CD4-positive, alpha-beta T cell treated with Interleukin-12 subunit alpha and Interleukin-12 subunit beta, for 1 hour (primary cell): ENCODE measurements around the gene NEIL3.
A peak's percentile ranks its signal among the peaks of the same experiment; 100 is the strongest.

Source experiments
- DNase-seq: peaks from one replicate; pipeline ENCODE4 v3.0.0-alpha.2; 2020

NEIL3 gene, protein sequence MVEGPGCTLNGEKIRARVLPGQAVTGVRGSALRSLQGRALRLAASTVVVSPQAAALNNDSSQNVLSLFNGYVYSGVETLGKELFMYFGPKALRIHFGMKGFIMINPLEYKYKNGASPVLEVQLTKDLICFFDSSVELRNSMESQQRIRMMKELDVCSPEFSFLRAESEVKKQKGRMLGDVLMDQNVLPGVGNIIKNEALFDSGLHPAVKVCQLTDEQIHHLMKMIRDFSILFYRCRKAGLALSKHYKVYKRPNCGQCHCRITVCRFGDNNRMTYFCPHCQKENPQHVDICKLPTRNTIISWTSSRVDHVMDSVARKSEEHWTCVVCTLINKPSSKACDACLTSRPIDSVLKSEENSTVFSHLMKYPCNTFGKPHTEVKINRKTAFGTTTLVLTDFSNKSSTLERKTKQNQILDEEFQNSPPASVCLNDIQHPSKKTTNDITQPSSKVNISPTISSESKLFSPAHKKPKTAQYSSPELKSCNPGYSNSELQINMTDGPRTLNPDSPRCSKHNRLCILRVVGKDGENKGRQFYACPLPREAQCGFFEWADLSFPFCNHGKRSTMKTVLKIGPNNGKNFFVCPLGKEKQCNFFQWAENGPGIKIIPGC

DNA sequence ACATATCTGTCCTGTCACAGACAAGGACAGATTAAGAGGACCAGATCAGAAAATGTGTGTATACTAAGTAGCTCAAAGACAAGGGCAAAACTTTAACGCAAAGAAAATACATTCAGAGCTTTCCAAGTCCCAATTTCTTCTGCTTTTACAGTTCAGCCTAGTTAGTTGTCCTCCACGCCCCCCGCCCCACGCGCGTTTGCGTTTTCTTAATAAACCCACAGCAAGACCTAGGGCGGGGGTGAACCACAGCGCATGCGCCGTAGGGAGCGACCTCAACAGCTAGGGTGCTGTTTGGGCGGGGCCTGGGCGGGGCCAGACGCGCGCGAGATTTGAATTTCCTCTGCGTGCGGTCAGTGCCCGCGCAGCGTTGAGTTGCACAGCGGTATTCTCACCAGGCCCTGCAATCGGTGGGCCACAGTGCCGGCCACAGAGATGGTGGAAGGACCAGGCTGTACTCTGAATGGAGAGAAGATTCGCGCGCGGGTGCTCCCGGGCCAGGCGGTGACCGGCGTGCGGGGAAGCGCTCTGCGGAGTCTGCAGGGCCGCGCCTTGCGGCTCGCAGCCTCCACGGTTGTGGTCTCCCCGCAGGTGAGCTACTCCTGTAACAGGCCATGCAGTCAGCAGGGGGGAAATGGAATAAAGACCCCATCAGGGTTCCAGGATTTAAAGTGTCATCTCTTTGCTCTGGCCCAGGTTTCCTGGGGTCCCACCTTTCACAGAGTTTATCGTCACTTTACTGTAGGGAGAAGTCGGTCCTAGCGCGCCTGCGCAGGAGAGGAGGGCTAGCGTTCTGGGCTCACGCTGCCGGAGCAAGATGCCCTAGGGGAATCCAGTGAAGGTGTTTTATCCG is at the start of gene NEIL3:
Gene NEIL3 (plus strand): TSS at position 353 of the 850 bp plus-strand sequence. CDS start 80 bp downstream, at position 433.
- peak; percentile 95 for DNase-seq

DNA sequence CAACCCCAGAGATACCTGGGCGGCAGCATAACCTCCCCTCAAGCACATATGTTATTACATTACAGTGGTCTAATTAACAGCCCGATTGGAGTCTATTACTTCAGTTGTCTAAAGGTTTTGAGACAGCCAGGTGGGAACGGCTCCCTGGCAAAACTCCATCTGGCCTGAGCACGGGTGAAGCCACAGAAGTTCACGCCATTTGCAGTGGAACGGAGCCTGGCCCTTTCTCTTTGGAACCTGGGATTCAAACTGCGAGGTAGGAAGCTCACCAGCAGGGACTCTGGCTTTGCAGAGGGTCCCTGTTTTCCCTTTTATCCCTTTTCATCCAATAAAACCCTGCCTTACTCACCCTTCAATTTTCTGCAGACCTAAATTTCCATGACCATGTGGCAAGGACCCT is 45.9 kb upstream of the NEIL3 start:
- DNase-seq = no peak

DNA sequence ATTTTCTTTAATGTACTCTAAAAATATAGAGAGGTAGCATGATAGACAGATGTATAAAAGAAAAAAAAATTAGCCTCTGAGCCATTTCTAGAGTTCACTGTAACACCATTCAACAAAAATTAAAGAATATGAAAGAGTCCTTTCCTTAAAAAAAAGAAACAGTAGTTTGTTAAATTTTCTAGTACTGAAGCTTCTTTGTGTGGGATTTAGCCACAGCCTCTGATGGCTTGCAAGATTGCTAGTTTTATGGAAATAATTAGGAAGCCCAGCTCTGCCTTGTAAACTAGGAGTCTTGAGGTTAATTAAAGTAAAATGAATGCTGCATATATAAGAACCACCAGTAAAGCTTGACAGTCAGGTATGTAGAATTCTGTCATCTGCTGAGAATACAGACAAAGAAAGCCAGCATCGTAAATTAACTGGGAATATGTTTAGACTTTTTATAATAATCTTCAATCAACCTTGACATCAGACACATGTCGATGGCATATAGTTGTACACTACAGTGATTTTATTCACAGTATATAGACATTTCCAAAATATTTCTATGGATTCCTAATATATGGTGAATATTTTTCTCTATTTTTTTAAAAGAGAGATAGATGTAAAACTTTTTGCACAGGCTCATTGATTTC is 44.8 kb upstream of the NEIL3 start:
- no peak for DNase-seq

DNA sequence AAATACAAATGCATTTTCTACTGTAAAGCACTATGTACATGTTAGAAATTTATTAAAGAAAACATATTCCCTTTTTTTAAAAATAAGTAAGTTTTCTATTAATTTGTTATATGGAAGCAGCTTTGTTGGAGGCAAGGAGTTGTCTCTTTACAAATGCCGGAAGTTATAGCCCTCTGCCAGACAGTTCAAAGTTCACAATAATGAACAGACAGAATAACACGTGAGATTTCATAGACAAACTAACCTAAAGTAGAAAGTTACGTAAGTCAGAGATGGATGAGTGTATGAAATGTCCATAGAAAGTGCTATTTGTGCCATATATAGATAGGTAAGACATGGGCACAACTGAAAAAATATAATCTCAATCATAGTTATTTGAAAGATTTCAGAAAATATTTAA is 43.9 kb upstream of the NEIL3 start:
- no peak for DNase-seq

DNA sequence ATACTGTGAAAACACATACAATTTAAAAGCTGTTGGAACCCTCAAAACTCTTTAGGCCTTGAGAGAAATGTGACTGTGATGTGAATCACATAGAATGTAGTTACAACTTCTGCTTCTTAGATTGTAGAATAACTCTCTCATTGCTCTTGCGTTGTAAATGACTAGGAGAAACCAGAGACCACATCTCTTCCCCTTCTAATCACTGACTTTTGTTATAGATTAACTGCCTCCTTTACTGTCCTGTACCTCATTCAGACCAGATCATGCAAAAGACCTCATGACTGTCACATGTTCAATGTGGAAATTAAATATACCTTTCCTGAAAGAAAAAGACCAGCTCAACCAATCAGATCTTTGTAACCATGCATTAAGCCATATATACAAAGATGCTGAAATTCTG is 43.2 kb upstream of the NEIL3 start:
- no peak for DNase-seq

DNA sequence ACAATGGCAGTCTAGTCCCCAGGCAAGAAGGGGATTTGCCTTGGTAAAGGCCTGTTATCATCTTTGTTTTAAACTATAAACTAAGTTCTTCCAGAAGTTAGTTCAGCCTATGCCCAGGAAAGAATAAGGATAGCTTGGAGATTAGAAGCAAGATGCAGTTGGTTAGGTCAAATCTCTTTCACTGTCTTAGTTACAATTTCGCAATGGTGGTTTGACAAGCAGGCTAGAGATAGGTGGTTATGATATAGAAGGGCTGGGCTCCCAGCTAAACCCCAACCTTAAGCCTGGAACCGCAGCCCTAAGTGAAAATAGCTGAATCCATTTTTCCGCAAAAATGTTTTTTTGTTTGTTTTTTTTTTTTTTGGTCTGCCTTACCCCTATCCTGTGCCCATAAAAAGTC is 41.8 kb upstream of the NEIL3 start:
- no peak for DNase-seq

DNA sequence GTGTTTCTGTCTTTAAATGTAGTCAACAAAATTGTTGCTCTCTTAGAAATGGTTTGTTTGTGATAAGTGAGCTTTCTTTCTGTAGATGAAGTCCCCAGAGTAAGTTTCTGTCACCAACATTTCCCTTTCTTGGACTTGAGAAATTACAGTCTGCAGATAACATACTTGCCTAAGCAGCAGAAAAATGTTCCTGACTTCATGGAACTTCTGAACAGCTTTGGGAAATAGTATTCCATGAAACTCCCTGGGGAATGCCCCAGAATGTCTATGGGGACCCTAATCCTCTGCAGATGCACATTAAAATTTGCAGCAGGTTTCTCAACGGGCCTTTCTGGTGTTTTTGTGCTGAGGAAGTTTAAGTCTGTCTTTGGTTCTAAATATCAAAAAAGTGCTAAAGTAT is 38.6 kb upstream of the NEIL3 start:
- no peak for DNase-seq

DNA sequence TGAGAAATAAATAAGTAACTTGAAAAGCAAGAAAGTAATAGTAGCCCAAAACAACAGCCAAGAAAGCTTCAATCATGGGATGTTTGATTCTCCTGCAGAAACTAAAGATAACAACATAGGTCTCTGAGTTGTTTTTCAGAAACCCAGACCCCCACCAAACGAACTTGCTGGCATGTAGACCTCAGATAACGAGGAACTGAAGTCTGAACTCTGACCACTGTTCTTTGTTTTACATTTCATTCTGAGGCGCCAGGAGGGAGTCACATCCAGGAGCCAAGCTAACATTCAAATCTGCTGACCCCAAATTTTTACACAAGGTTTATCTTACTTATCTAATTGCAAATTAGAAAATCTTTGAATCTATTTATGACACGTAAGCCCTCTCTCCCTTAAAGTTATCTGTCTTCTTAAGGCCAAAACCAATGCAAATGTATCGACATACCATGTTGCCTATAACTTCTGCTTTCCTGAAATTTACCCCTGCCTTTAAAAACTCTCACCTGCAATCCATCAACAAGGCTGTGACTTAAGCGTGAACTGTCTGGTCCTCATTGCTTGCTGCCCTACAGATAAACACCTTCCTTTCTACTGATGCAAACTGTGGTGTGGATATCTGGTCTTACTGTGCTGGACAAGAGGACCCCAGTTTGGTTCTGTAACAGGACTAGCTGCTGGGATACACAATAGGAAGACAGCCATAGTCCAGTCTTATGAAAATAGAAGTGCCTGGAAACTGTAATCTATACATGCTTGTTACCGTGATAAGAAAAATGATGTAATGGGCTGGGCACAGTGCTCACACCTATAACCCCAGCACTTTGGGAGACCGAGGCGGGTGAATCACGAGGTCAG is 37.5 kb upstream of the NEIL3 start:
- no peak for DNase-seq

DNA sequence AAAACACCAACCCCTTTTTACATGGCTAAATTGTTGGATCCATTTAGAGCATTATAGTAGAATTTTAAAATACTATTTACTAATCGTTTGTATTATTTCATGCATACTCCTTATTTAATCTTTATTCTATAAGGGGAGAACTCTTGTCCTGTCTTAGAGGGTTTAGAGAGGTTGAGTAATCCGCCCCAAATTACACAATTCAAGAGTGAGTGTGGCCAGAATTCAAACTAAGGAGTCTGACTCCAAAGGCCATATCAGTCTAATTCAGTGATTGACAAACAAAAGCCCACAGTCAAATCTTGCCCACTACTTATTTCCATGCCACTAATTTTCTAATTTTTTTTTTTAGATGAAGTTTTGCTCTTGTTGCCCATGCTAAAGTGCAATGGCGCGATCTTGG is 33.7 kb upstream of the NEIL3 start:
- no peak for DNase-seq

DNA sequence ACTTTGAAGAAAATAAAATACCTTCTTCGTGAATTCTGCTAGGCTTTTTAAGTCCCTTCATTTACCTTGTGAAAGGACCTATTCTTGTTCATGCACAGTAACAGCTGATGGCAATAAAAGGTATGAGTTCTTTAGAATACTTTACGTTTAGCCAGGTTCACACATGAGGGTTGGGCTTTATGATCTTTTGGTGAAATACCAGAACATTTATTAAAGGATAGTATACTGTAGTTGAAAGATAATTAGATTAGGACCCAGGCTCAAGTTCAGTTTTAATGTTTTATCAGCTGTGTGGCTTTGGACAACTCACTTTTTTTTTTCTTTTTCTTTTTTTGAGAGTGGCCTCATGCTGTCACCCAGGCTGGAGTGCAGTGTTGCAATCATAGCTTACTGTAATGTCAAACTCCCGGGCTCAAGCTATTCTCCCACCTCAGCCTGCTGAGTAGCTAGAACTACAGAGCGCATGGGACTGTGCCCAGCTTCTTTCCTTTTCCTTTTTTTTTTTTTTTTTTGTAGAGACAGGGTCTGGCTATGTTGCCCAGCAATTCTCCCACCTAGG is 28.2 kb upstream of the NEIL3 start:
- no peak for DNase-seq

DNA sequence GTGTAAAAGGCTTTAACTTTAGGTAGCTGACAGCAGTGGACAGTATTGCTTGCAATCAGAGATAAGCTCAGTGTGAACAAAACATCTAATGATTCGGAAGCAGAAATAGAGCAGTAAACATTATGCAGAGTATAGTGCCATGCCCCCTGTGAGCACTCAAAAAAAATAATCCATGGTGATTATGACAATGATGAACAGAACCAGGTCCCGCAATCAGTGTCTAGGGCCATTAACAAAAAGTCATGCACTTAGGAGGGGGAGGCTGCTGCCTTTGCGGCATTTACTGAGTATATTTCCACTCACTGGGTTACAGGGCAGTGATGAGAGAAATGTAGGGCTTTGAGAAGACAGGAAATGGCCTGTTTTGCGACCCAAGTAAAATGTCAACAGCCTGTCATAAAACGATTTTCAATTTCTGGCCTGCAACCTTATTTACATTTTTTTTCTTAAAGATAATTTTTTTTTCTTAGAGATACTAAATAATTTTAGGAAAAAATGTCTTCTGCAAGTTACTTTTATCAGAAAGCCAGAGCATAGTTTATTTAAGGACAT is 27.3 kb upstream of the NEIL3 start:
- no peak for DNase-seq

DNA sequence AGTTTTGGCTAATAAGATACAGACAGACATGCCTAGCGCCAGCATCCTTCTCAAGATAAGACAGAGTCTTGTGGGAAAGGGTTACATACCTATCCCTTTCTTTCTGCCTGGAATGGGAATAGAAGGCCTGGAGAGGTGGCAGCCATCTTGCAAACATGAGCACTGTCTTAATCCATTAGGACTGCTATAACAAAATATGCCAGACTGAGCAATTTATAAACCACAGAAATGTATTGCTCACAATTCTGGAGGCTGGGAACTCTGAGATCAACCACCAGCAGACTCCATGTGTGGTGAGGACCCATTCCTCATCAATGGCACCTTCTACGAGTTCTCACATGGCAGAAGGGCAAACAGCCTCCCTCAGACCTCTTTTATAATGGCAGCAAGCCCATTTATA is 26.5 kb upstream of the NEIL3 start:
- DNase-seq = no peak

DNA sequence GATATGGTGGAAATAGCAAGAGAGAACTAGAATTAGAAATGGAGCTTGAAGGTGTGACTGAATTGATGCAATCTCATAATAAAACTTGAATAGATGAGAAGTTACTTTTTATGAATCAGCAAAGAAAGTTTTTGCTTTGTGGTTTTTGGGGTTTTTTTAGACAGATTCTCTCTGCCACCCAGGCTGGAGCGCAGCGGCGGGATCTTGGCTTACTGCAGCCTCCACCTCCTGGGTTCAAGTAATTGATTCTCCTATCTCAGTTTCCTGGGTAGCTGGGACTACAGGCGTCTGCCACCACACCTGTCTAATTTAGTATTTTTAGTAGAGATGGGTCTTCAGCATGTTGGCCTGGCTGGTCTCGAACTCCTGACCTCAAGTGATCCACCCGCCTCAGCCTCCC is 23.7 kb upstream of the NEIL3 start:
- no peak for DNase-seq

DNA sequence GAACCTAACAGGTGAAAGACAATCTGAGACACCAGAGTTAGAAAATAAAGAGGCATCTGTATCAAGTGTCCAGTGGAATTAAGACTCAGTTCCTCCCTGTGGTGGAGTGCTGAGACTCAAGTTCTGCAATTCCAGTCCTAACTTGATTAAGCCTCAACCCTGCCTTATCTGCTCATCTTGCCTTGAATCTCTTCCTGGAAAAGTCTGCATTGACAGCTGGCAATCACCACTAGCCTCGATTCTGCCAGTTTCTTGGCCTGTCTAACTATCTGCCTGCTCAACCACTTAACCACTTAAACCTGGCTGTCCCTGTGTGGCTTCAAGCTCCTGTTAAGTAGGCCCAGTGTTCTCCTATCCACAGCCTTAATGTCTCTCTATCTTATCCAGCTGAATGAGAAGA is 22.4 kb upstream of the NEIL3 start:
- DNase-seq = no peak

DNA sequence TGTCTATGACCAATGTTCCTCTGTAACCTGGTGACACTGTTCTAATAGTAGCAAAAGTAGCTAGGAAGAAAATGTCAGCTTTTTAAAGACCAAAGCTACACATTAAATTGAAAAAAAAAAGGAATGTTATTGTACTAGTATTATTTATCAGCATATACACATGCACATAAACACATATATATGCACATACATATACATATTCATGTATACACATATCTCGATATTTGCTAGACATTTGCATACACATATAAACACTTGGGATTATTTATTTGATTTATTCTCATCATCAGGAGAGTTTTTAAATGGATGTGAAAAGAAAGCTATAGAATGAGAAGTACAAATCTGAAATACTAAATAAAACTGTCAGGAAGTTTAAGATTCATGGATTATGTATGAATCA is 21.3 kb upstream of the NEIL3 start:
- DNase-seq = no peak

DNA sequence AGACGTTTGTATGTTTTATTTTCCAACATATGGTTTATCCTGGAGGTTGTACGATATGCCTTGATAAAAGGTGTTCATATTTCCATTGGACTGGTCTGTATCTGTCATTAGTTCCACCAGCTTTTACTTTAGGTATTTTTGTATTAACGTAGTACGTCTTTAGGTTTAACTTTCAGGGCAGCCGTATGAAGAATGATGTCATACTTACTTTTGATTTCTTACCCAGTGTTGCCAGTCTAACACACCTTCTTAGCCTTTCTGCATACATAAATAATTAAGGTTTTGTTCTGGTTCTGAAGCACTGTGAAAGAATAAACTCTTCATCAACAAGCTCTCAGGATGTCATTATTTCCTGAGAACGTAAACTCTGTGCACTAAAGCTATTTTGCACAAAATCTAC is 18.9 kb upstream of the NEIL3 start:
- no peak for DNase-seq

DNA sequence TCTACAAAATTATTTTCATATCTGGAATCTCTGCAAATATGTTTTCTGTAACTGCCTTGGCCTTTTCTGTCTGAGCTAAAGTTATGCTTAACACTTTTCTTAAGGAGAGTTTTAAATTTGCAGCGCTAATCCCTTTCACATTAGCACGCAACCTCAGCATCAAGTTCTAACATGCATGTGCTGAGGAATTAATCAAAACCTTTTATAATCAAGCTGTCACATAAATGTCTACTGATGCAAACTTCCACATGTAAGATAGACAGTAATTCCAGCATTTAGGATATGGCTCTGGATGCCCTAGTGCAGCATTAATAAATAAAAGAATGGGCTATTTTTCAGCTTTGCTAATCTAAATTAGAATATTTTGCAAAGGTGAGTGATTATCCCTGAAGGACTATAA is 17.5 kb upstream of the NEIL3 start:
- no peak for DNase-seq

DNA sequence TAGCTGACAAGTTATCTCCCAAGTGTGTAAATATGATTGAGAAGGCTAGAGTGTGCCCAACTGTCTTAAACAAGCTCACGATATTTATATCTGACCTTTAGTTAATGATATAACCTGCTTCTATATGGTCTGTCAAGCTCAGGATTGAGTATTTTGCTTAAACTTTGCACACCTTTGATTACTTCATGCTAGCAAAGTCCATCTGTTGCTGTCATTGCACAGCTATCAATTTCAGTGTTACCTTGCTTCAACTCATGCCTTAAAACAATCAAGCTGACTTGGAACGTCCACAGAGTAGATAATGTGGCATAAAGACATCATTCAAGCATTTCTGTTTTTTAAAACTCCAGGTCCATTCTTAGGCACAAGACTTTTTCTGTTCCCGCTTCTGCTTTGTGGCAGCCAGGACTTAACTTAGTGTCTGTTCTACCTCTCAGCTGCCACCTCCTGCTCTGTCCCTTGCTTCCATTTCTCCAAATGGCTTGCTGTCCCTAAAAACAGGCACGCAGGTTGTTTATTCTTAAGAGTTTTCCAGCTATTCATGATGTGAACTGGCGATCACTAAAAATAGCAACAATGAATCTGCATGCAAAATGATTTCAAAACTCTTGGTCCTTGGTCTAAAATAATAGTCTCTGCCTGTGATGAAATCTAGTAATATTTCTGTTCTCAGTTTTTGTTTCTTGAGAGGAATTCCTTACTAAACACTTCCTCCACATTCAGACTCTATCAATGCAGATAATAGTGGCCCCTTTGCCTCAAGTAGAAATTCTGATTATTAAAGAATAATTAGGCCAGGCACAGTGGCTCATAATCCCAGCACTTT is 16.3 kb upstream of the NEIL3 start:
- no peak for DNase-seq

DNA sequence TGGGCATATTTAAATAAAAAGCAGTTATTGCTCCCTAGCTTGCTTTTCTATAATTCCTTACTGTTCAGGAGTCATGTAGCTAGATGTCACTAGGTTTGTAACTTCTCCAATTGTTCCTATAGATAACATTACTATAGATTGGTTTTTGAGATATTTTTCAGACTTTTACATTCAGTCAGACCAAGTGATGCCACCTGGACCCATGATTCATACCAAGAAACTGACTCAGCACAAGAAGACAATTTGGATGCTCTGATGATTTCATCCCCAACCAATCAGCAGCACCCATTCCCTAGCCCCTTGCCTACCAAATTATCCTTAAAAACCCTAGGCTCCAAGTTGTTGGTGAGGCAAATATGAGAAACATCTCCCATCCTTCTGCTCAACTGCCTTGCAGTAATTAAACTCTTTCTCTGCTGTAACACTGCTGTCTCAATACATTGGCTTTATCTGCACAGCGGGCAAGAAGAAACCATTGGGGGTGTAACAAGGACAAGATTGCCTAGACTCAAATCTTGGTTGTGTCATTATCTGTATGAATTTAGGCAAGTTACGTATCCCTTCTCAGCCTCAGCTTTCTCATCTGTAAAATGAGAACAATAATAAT is 11.8 kb upstream of the NEIL3 start:
- DNase-seq = no peak

DNA sequence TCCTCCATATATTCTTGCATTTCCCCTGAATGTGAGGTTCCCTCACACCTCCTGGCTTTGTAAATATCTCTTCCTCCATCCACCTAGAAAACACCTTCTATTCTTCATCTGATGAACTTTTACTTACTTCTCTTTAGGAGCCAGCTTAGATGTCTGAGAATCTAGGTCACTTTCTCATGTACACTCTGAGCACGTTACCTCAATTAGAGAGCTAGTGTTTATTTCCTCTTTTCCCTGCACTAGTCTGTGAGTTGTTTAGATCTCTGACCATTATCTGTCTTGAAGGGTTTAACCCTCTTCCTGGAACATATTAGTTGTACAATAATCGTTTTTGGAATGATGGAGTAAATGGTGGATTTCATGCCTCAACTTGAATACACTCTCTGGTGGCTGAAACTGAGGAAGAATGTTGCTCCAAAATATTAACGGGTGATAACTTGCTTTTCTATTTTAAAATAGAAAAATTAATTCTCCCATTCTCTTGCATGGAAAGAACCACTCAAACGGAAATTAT is 8.5 kb upstream of the NEIL3 start:
- no peak for DNase-seq
